Progenitor cell of endocrine pancreas (in vitro differentiated cells): Measurements from ENCODE around the gene ATP10D. TPM values are rescaled to one million over a fixed set of nuclear protein-coding genes. Genes with fewer than 3 reads are reported as not detected.

Experiments
- DNase-seq: peaks from one replicate; pipeline ENCODE4 v3.0.0; 2021; ENCODE audit warnings: low spot score; ENCODE audit not compliant: unreplicated experiment
- H3K27ac Mint-ChIP-seq: 2 replicates; pipeline ENCODE4 v1.8.0; 2021; ENCODE audit warnings: mild to moderate bottlenecking, moderate library complexity, mixed read lengths
- H3K27me3 Mint-ChIP-seq: 2 replicates; pipeline ENCODE4 v1.8.0; 2021; ENCODE audit warnings: mixed read lengths
- H3K36me3 Mint-ChIP-seq: 2 replicates; pipeline ENCODE4 v1.8.0; 2022; ENCODE audit warnings: mixed read lengths; ENCODE audit not compliant: insufficient read depth
- H3K4me1 Mint-ChIP-seq: 2 replicates; pipeline ENCODE4 v1.8.0; 2021; ENCODE audit warnings: low read depth, mixed read lengths
- H3K4me3 Mint-ChIP-seq: 2 replicates; pipeline ENCODE4 v1.8.0; 2021; ENCODE audit warnings: low read depth, mild to moderate bottlenecking, moderate library complexity, mixed read lengths
- H3K9me3 Mint-ChIP-seq: 2 replicates; pipeline ENCODE4 v1.8.0; 2021; ENCODE audit warnings: low read depth, mixed read lengths
- CTCF ChIP-seq: fragments of 200-600 bp; sonication (generic); IDR thresholded peaks from one replicate; pipeline ENCODE4 v1.5.0; 2021; ENCODE audit warnings: antibody characterized with exemption, mild to moderate bottlenecking; ENCODE audit not compliant: unreplicated experiment
- total RNA-seq: library from RNA; stranded (reverse); gene quantifications from 2 replicates; pipeline ENCODE4 v1.2.1, GENCODE V29; 2021

ATP10D gene
- total RNA-seq, 1 donor from 2014 or later, result 35.2 TPM

- TF ChIP-seq CTCF, result no peak
- H3K4me1 Mint-ChIP-seq, result no peaks in the 10 kb centered on the region
- peaks cover 16% of the 10 kb centered on the region for H3K36me3 Mint-ChIP-seq
- H3K27me3 Mint-ChIP-seq, result no peaks in the 10 kb centered on the region
- H3K9me3 Mint-ChIP-seq, result no peaks in the 10 kb centered on the region
- H3K27ac Mint-ChIP-seq, result no peak overlapping the region
- no peak for DNase-seq
- H3K4me3 Mint-ChIP-seq, result no peak overlapping the region
Measured at GRCh38 chr4:47566969-47567368, 81.9 kb downstream of the ATP10D start.

GRCh38 chr4:47567511-47567910 is 82.4 kb downstream of the ATP10D start:
- no peak for TF ChIP-seq CTCF
- Mint-ChIP-seq H3K27me3 (no peaks in the 10 kb centered on the region), H3K4me3 (no peak overlapping the region), H3K27ac (no peak overlapping the region), H3K4me1 (no peaks in the 10 kb centered on the region), H3K9me3 (no peaks in the 10 kb centered on the region), H3K36me3 (peaks cover 18% of the 10 kb centered on the region)
- no peak for DNase-seq

- Mint-ChIP-seq H3K9me3 (no peaks in the 10 kb centered on the region), H3K27me3 (no peaks in the 10 kb centered on the region), H3K27ac (no peak overlapping the region), H3K4me1 (no peaks in the 10 kb centered on the region), H3K36me3 (peaks cover 21% of the 10 kb centered on the region), H3K4me3 (no peak overlapping the region)
- no peak for TF ChIP-seq CTCF
- no peak for DNase-seq
Measured at GRCh38 chr4:47570816-47571215, 85.7 kb downstream of the ATP10D start.

GRCh38 chr4:47572981-47573380 is 87.9 kb downstream of the ATP10D start:
- H3K4me1 Mint-ChIP-seq, result no peaks in the 10 kb centered on the region
- no peak for DNase-seq
- H3K27me3 Mint-ChIP-seq, result no peaks in the 10 kb centered on the region
- H3K27ac Mint-ChIP-seq, result no peak overlapping the region
- no peak for TF ChIP-seq CTCF
- no peak overlapping the region for H3K4me3 Mint-ChIP-seq
- no peaks in the 10 kb centered on the region for H3K9me3 Mint-ChIP-seq
- peaks cover 29% of the 10 kb centered on the region for H3K36me3 Mint-ChIP-seq

- Mint-ChIP-seq H3K9me3 (no peaks in the 10 kb centered on the region), H3K4me3 (no peak overlapping the region), H3K36me3 (peaks cover 35% of the 10 kb centered on the region), H3K4me1 (peaks cover 3% of the 10 kb centered on the region), H3K27me3 (no peaks in the 10 kb centered on the region), H3K27ac (peak overlapping the region; percentile 25)
- no peak for DNase-seq
- TF ChIP-seq CTCF, result no peak
Measured at GRCh38 chr4:47577779-47578553, 92.9 kb downstream of the ATP10D start.
